Fibroblast of mammary gland (primary cell): Measurements from ENCODE around the gene TOP3A.
A peak's percentile ranks its signal among the peaks of the same experiment; 100 is the strongest.
"Not testable (repeated sequence)": the region's sequence is repeated elsewhere in the genome, so short reads cannot be mapped to it uniquely, and the experiment has no call there.

ENCODE experiments used
- DNase-seq: peaks from one replicate; pipeline ENCODE4 v3.0.0-alpha.2; 2010; ENCODE audit warnings: low read depth
- H3K4me3 ChIP-seq: 2 replicates; pipeline ENCODE4 v1.5.1; 2011; ENCODE audit warnings: low read depth, mild to moderate bottlenecking, low read length, moderate library complexity; ENCODE audit not compliant: control insufficient read depth
- CTCF ChIP-seq: conservative IDR thresholded peaks from 2 replicates; pipeline ENCODE4 v1.5.1; 2011; ENCODE audit warnings: low read depth, low read length, inconsistent platforms; ENCODE audit not compliant: control insufficient read depth, insufficient read depth

The TOP3A gene

DNA sequence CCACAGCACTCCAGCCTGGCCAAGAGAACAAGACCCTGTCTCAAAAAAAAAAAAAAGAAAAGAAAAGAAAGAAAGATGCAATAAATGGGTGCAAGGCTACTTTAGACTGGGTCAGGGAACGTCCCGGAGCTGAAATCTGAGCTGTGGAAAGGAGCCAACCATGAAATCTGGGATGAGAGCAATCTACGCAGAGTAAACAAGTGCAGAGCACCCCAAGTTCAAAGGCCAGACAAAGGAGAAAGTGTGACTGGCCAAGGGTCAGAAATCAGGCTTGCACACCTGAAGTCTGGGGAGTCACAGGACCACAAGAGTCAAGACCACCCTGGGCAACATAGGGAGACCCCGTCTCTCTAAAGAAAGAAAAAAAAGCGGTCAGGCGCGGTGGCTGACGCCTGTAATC, 45.7 kb upstream of the TOP3A start:
- no peak overlapping the region for H3K4me3 ChIP-seq
- no peak for TF ChIP-seq CTCF
- no peak for DNase-seq

GRCh38 chr17:18356624-18357023, 41.8 kb upstream of the TOP3A start:
- no peak for TF ChIP-seq CTCF
- DNase-seq, result peak; percentile 93
- H3K4me3 ChIP-seq, result no peak overlapping the region

GRCh38 chr17:18353541-18353940, 38.7 kb upstream of the TOP3A start:
- H3K4me3 ChIP-seq, result no peak overlapping the region
- TF ChIP-seq CTCF, result no peak

DNA sequence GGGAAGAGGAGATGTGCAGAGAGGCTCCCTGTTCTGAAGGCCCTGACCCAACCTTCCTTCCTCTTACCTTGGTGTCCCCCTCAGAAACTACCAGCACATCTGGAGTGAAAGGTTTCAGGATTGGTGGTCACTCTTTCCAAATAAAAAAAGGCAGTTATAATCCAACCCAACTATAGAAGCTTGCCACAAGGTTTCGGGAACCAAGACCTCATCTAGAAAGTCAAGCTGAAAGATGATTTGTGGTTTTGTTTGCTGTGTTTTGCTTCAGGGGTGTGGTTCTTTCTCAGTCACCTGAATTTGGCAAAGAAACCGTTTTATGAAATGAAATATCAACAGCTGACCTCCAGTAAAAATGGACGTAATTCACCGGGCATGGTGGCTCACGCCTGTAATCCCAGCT, 29.2 kb upstream of the TOP3A start:
- no peak for DNase-seq
- no peak for TF ChIP-seq CTCF
- H3K4me3 ChIP-seq, result no peak overlapping the region

More at GRCh38 chr17:18353541-18353940, 38.7 kb upstream of the TOP3A start:
- DNase-seq, result no peak

GRCh38 chr17:18339933-18340332, 25.1 kb upstream of the TOP3A start:
- no peak overlapping the region for H3K4me3 ChIP-seq
- no peak for DNase-seq
- TF ChIP-seq CTCF, result no peak

- not testable (repeated sequence) for H3K4me3 ChIP-seq, DNase-seq
Observed at GRCh38 chr17:18338158-18338557, 23.4 kb upstream of the TOP3A start.

DNA sequence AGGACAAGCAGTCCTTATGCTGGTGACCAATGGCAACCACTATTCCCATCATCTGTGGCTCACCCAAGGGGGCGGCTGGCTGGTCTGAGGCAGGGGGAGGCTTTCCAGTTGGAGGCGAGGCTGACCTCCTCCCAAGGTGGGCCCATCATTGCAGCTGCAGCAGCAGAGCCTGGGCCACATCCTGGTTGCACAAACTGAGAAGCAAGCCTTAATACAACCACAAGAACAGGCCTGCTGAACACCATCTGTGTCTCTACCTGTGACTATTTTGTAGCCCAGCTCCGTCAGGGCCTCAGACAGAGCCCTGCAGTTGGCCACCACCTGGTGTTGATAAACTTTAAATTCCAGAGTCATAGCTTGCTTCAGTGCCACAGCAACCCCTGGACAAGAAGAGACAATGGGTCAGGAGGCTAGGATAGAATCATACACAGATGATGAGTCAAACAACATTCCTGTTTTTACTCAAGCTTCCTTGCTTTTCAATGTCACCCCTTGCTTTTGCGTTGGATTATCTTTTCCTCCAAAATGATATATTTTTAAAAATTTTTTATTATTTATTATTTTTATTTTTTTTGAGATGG, 18.2 kb upstream of the TOP3A start:
- no peak overlapping the region for H3K4me3 ChIP-seq
- peak; percentile 38 for DNase-seq
- TF ChIP-seq CTCF, result no peak
